CD4-positive, alpha-beta T cell treated with Interferon gamma for 1 hour (primary cell): ENCODE measurements around the gene LSM4.
A peak's percentile ranks its signal among the peaks of the same experiment; 100 is the strongest.
"Not testable (repeated sequence)": the region's sequence is repeated elsewhere in the genome, so short reads cannot be mapped to it uniquely, and the experiment has no call there.

Experiments
- DNase-seq: peaks from one replicate; pipeline ENCODE4 v3.0.0-alpha.2; 2020

LSM4 gene

DNA sequence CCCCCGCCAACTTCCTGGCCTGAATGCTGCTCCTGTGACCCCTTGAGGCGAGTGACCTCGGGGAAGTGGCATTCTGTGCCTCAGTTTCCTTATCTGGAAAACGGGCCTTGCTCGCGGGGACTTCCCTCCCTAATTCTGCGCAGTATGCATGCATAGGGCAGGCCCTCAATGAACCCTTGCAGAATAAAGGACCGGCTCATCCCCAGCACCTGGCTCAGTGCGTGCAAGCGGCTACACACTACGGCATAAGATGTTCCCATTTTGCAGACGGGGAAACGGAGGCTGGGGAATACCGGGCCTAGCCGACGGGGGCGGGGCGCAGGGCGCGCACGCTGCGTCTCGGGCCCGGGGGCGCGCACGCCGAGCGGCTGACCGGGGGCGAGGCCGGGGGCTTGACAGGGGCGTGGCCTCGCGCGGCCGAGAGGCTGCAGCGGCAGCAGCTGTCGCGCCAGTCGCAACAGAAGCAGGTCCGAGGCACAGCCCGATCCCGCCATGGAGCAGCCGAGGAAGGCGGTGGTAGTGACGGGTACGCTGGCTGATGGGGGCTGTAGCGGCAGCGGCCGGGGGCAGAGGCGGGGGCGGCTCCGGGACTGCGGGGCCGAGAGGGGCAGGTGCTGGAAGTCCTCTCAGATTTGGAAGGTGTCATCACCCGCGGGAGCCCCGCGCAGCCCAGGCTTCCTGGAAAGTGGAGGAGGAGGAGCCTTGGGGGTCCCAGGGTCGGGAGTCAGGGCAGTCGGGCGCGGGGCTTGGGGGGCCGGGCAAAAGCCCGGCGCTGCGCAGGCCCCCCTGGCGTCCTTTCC lies 17.5 kb upstream of the LSM4 start, which contains the start of gene PGPEP1:
Gene PGPEP1, plus strand, starts transcription at position 409 of the 800 bp plus-strand sequence. Its CDS starts 84 bp downstream, at position 493.
- peak; percentile 36 for DNase-seq

DNA sequence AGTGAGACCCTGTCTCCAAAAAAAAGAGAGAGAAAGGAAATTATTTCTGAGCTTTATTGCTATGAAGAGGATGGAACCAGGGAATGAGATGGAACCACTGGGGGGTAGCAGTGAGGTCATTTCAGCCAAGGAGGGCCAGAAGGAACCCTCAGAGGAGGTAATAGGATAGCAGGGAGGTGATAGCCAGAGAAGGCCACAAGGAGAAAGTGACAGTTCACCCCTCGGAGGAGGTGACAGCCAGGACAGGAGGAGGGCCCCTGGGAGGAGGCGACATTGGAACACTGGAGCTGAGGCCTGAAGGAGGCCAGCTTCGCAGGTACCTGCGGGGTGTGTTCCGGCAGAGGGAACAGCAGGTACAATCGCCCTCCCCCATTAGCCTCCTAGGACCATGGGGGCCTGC lies 16.8 kb upstream of the LSM4 start:
- no peak for DNase-seq

DNA sequence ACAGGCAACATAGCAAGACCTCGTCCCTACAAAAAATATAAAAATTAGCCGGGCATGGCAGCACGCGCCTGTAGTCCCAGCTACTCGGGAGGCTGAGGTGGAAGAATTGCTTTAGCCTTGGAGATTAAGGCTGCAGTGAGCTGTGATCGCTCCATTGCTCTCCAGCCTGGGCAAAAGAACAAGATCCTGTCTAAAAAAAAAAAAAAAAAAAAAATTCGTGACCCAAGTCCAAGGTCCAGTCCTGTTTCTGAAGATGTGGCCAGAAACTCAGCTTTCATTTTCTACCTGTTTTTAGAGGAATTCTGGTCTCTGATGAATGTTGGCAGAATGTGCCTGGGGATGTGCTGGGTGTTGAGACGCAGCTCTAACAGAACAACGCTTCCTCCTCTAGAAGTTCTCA lies 15.7 kb upstream of the LSM4 start:
- DNase-seq: no peak

DNA sequence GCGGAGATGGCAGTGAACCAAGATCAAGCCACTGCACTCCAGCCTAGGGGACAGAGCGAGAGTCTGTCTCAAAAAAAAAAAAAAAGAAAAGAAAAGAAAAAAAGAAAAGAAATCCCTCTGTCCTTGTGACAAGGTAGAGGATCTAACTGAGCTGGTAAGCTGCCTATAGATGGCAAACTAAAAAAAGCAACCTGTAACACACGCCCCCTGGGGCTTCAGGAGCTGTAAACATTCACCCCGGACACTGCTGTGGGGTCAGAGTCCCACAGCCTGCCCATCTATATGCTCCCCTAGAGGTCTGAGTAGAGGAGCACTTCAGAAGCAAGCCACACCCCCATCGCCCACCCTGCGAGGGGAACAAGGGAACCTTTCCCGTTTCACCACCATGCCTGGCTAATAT lies 13.2 kb upstream of the LSM4 start:
- no peak for DNase-seq

DNA sequence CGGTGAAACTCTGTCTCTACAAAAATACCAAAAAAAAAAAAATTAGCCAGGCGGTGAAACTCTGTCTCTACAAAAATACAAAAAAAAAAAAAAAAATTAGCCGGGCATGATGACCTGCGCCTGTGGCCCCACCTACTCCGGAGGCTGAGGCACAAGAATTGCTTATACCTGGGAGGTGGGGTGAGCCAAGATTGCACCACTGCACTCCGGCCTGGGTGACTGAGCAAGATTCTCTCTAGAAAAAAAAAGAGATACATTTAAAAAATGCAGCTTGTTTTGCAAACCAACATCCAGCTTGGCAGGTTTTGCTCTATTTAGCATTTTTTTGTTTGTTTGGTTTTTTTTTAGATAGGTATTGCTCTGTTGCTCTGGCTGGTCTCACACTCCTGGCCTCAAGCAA lies 10.8 kb upstream of the LSM4 start:
- DNase-seq: no peak

DNA sequence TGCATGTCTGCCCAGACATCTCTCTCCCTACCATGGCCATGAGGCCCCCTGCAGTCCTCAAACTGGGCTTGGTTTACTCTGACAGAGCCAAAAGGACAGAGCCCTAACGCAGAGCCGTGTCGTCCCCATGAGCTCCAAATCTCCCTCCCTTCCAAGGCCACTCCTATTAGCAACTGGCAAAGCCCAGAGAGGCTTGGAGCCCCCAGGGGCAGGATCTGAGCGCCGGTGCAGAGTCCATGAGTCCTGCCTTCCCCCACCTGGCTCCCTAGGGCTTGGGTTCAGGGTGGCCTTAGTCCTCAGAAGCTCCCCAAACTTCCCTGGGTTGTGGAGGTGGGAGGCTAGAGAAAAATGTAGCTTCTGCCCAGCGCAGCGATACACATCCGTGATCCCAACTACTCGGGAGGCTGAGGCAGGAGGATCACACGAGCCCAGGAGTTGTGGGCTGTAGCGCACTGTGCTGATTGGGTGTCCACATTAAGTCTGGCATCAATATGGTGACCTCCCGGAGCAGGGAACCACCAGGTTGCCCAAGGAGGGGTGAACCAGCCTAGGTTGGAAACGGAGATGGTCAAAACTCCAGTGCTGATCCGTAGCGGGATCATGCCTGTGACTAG lies 10.1 kb upstream of the LSM4 start:
- DNase-seq: no peak

DNA sequence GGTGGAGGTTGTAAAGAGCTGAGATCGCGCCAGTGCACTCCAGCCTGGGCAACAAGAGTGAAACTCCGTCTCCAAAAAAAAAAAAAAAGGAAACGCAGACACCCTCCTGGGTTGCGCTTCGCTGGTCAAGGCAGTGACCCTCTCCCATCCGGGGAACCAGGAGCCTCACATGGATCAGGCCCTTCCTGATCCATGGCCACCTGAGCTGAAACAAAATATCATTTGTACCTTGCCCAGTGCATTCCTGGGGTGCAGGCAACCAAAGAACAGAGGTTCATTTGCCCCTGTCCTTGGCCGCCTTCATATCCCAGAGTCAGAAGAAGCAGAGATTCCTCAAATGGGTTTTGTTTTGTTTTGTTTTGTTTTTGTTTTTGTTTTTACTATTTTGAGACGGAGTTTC lies 8.0 kb upstream of the LSM4 start:
- DNase-seq: no peak

DNA sequence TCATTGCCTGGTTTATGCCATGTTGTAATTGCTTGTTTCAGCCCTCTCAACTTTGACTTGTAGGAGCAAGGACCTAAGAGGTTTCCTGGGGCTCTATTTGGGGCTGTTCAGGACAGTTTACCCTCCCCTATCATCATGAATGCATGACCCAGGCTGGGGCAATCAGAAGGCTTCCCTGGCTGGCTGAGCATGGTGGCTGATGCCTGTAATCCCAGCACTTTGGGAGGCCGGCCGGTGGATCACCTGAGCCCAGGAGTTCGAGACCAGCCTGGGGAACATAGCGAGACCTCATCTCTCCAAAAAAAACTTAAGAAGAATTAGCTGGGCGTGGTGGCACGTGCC lies 6.1 kb upstream of the LSM4 start:
- no peak for DNase-seq

DNA sequence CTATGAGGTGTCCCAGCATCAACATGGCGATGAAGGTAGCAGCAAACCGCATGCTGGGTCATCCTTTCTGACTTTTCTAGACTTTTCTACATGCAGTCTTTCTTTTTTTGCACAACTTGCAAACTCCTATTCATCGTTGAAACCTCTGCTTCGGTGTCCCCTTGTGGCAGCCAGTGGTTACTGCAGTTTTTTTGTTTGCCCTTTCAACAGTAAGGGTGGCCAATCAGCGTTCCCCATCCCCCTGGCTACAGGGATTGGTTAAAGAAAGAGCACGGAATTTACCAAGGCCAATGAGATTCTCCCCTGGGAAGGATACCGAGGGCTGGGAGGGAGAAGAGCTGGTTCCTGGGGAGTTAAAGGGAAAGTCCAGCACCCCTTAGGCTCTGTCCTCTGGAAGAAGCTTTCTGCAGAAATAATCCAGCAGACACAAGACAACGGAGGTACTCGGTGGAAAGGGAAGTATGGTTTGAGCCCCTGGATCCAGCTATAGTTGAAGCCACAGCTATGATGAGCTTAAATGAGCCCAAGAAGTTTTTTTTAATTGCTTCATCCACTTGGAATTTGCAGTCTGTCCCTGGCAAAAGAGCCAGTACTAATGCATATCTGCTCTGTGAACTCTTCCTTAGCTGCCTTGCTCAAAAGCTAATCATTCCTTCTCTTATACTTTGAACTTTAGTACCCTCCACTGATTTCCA lies 5.6 kb upstream of the LSM4 start:
- peak; percentile 89 for DNase-seq

DNA sequence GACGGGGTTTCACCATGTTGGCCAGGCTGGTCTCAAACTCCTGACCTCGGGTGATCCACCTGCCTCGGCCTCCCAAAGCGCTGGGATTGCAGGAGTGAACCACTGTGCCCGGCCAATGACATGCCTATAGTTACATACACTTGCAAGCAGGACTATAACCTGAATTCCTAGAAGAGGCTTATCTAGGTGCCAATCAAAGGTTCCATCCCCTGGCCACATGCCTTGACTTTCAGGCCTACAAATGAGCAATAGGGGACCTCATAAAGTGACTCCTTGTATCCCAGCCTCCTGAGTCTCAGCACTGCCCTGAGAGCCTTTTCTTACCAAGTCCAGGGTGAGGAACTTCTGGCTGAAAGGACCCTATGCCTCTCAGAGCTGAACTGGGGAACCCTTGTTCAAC lies 3.9 kb upstream of the LSM4 start:
- no peak for DNase-seq

DNA sequence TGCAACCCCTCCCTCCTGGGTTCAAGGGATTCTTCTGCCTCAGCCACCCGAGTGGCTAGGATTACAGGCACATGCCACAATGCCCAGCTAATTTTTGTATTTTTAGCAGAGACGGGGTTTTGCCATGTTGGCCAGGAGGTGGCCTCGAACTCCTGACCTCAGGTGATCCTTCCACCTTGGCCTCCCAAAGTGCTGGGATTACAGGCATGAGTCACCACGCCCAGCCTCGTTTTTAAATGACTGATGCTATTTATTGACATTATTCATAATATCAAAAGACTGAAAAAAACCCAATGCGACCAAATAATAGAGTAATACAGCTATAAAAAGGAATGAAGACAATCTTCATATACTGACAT lies 1.5 kb upstream of the LSM4 start:
- not testable (repeated sequence) for DNase-seq

DNA sequence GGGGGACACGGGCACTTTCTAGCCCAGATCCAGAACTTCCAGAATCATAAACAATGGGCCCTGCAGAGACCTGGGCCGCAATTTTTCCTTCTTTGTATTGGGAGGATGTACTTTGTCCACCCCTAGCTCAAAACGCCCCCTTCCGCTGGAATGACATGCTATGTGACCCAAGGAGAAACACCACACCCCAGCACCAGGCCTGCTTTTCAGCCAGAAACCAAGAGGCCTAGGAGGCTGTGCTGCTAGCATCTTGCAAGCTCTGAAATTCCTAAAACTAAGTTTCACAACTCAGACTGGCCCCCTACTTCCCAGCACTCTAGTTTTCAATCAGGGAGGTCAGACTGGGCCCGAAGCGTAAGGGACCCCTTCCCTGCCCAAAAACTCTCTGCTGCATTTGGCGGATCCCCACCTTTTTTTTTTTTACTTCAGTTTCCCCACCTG lies 538 bp downstream of the LSM4 start:
- no peak for DNase-seq

DNA sequence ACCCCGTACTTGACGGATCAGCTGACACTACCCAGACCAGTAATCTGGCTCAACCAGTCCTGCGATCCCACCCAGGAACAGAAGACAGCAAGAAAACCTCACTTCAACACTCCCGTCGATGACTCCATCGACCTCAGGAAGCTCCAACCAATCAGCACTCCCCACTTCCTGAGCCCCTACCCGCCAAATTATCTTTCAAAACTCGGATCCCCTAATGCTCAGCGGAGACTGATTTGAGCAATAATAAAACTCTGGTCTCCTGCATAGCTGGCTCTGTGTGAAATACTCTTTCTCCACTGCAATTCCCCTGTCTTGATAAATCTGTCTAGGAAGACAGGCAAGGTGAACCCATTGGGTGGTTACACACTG lies 1.2 kb downstream of the LSM4 start:
- DNase-seq: no peak

DNA sequence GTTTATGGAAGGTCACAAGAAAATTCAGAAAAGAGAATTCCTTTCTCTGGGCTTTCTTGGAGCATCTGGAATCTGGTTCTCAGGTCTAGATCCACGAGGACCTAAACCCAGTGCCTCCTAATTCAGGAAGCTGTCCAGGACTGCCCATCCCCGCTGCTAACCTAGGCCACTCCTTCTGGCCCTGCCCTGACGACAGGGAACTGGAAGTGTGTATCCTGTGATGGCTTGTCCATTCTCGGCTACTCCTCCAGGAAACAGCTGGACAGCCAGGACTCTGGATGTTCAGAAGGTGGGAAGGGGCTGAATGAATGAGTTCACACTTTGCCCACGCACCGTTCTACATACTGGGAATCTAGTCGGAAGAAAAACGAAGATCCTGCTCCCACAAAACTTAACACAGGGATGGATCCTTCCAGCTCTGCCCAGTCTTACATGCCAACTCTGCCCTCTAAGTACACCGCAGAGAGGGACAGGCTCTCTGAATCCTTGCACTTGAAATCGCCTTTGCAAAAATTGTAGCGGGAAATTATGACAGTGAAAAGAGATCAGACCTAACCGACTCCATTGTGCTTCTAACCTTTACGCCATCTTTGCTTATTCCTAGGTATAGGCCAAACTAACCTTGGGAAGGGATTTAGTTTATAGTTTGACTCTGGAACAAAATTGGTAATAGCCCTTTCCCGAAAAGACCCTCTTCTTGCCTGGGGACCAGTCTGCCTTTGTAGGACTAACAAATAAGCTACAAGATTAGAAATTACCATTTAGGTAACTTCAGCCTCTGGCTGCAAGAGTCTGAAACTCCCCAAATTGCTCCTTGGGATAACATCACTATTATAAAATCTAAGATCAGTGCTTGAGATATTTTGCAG lies 1.8 kb downstream of the LSM4 start:
- no peak for DNase-seq

DNA sequence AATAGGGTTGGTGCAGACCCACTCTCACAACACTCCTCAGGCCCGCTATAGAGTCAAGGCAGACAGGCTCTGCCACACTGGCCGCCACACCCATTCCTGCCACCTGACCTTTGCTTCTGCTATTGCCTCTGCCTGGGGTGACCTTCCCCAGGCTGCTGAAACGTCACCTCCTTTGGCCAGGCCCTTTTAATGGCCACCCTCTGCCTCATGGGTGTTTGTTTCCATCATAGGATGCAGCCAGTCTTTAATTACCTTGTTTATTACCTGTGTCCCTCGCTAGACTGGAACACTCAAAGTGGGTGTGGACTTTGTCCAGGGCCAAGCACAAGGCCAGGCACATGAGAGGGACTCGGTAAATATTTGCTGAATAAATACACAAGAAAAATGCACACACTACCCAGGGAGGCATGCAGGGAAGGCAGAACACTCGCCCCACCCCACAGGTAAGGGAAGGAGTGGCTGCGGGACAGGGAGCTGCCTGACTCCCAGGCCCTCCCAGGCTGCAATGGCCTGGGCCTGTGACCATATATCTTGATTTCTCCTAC lies 3.2 kb downstream of the LSM4 start:
- no peak for DNase-seq

DNA sequence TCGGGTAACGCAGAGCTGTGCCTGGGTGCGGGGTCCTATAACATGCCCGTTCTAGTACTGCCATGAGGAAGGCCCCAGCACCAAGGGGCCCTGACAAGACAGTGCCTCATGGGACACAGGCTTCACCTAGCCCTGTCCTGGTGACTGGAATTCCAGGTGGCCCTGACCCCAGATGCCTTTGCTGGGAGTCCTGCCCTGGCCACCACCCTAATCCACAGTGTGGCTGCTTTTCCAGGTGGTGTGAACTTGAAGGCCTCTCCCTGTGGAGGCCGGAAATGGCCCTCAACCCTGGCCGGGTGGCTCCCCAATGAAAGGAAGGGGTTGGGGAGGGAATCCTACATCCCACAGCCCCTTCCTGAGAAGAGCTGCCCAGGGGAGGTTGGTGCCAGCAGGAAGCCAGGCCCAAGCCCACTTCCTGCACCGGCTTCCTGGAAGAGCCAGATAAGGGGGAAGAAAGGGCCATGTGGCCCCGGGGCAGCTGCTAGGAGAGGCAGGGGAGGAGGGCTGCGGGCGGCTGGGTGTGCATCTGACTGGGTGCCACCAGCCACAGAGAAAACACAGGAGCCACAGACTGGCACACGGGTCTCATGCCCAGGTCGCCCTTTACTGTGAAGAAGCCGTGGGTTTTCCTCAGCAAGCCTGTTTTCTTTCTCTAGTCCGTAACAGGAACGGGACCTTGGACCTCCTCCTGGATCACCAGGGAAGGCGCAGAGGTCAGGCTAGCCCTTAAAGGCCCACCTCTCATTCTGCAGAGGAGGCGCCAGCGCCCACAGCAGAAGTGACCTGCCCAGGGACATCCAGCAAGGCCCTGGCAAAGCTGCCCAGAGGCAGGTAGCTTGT lies 4.7 kb downstream of the LSM4 start:
- DNase-seq: peak; percentile 62

DNA sequence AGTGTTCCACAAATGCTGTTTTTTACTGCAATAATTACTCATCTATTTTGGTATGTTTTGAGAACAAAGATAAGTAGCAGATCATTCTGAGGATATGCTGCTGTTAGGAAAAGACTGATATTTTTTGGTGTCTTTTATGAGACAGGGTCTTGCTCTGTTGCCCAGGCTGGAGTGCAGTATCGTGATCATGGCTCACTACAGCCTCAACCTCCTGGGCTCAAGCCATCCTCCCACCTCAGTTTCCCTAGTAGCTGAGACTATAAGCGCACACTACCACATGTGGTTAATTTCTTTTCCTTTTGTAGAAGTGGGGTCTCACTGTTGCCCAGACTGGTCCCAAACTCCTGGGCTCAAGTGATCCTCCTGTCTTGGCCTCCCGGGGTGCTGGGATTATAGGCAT lies 9.5 kb downstream of the LSM4 start:
- DNase-seq: no peak

DNA sequence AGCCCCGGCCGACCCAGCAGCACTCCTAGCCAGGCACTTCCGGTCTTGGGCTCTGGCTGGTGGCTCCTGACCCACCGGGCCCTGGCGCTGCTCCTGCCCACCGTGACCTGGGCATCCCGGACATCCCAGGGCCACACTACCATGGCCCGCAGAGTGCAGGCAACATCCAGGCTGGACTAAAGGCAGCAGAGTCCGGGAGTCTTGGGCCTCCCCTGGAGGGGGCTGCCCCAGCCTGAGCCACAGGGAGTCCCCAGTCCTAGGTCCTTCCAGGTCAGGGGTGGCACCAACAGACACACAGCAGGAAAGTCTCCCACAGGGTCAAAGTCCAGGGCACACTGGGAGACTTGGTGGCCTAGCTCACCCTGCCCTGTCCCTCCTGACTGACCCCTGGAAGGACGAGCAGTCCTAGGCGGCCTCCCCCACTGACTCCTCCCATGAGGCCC lies 10.8 kb downstream of the LSM4 start:
- DNase-seq: no peak

DNA sequence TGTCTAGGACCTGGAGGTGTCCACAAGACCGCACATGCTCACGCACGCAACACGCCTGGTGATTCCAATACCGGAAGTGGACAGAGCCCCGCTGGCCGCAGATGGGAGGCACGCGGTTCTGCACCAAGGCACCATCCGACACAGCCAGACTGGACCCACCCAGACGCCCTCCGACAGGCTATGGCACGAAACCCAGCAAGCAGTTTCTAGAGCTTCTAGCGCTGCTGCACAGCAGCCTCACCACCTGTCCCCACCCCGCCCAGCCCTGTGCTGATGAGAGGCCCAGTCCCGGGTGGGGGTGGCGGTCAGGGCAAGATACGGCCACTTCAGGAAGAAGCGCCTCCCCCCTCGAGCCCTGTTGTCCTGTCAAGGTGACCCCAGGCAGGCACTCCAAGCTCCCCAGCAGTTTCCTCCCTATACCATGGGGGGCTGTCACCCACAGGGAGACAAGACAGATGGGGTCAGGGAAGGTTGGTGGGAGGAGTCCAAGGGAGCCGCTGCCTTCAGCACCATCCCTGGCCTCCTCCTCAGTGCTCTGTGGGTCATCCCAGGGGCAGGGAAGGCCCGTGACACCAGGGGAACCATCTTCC lies 11.3 kb downstream of the LSM4 start:
- no peak for DNase-seq

DNA sequence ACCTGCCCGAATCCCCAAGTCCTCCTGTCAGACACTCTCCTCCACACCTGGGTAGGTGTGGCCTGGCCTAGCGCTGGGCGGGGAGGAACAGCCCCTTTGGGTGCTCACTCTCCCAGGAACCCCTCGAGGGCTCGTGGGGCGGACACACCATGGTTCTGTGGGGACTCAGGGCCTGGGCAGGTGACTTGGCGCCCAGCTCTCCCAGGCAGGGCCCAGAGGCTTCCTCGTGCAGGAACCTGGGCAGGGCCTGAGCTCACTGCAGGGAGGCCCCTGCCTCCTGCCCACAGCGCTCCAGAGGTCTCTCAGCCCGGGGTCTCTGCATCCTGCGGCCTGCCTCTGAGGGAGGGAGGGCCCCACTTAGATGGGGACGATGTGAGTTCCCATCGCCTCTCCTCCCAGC lies 11.9 kb downstream of the LSM4 start:
- DNase-seq: no peak

DNA sequence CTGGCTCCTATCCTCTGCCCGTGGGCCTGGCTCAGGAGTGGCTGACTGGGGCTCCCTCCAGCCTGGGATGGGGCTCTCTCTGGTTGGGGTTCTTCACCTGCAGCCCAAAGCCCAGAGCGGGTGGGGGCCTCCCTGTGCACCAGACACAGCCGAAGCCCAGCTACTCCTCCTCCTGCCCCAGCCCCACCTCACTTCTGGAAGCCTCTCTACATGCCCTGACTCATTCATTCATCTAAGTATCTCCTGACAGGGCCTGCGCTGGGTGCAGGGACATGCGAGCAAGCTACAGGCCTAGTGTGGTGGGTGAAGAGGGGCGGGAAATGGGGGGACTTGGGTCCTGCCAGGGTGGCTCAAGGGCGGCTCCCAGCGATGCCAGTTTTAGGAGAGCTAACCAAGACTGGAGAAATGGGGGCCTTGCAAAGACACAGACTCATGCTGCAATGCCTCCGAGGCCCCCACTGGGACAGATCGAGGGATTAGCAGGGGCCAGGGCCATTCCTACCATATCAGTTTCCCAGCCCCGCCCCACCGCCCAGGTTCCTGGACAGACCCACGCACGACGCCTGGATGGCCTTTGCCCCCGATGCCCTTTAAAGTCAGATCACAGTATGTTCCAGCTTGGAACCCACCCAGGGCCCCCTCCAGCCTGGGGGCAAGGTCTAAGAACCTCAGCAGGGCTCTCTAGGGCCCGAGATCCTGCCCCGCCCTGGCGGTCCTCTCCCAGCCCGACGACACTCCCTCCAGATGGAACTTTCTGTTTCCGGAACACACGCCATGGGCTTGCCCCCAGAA lies 12.6 kb downstream of the LSM4 start:
- no peak for DNase-seq
